Lung (tissue), 12 donors: ENCODE measurements around the gene DUSP2. TPM values are rescaled to one million over a fixed set of nuclear protein-coding genes. Genes with fewer than 3 reads are reported as not detected.

ENCODE experiments used
- ATAC-seq: fragments of 200-7000 bp; cut with Tn5 transposase; one replicate; pipeline ENCODE4 v1.9.1; 2020; ENCODE audit warnings: moderate number of reproducible peaks; ENCODE audit not compliant: insufficient read depth, low FRiP score
- DNase-seq, 3 donors: peaks; one replicate each; pipeline ENCODE4 v3.0.0-alpha.2; 2013 to 2017
- H3K27ac ChIP-seq, 2 donors: one replicate each; pipeline ENCODE4 v1.5.1; 2013; ENCODE audit warnings: mild to moderate bottlenecking in 2 of 2, moderate library complexity in 2 of 2, control low read depth in 1 of 2, inconsistent platforms in 1 of 2, low read depth in 1 of 2, low read length in 1 of 2
- H3K27me3 ChIP-seq, 3 donors: one replicate each; pipeline ENCODE4 v1.5.1; 2013; ENCODE audit warnings: low read length in 2 of 3; ENCODE audit not compliant: control insufficient read depth in 3 of 3, insufficient read depth in 3 of 3
- H3K36me3 ChIP-seq, 4 donors: one replicate each; pipeline ENCODE4 v1.5.1; 2013; ENCODE audit warnings: low read length in 4 of 4, mild to moderate bottlenecking in 1 of 4, moderate library complexity in 1 of 4; ENCODE audit not compliant: control insufficient read depth in 4 of 4, insufficient read depth in 4 of 4
- H3K4me1 ChIP-seq, 5 donors: one replicate each; pipeline ENCODE4 v1.5.1; 2013; ENCODE audit warnings: low read length in 5 of 5, mild to moderate bottlenecking in 2 of 5, moderate library complexity in 1 of 5; ENCODE audit not compliant: control insufficient read depth in 5 of 5, insufficient read depth in 5 of 5
- H3K4me3 ChIP-seq: one replicate; pipeline ENCODE4 v1.5.1; 2013; ENCODE audit warnings: mild to moderate bottlenecking, control low read depth, moderate library complexity
- H3K9ac ChIP-seq, 2 donors: one replicate each; pipeline ENCODE4 v1.5.1; 2013; ENCODE audit warnings: low read length in 2 of 2, control low read depth in 1 of 2; ENCODE audit not compliant: insufficient read depth in 1 of 2
- H3K9me3 ChIP-seq, 4 donors: one replicate each; pipeline ENCODE4 v1.5.1; 2013; ENCODE audit warnings: low read length in 3 of 4, mild to moderate bottlenecking in 1 of 4, moderate library complexity in 1 of 4; ENCODE audit not compliant: control insufficient read depth in 4 of 4, insufficient read depth in 3 of 4
- WGBS, 2 donors: extraction: QIAGEN DNeasy Blood & Tissue Kit; methylation state at CpG; one replicate each; pipeline ENCODE4 v1.1.7; 2013; 5-methylcytosine and 5-hydroxymethylcytosine counted together
- polyA plus RNA-seq, 2 donors: library from polyadenylated mRNA; stranded (reverse); fragments of 200-250 nt; gene quantifications; one replicate each; pipeline ENCODE4 v1.2.1, GENCODE V29; 2013
- total RNA-seq, 2 donors: library from RNA; depleted of rRNA in 1 of 2; stranded (reverse); fragments of >200 nt in 1 of 2; gene quantifications; one replicate each; pipeline ENCODE4 v1.2.1, GENCODE V29; 2014 to 2021
- TF ChIP-seq, protein P1 (sequence below): IDR thresholded peaks from 2 replicates; pipeline ENCODE4 v1.5.1; 2012; ENCODE audit warnings: mild to moderate bottlenecking; ENCODE audit errors: control extremely low read depth, extremely low read depth
- donor health status: control.
- donor health status: control.
- donor health status: Bipolar disorder and iron deficiency.
- donor health status: healthy.
- donor health status: DM: yes; HTN: yes; CAD: no.

DUSP2 gene
- total and polyA plus RNA-seq, 4 donors = 3.5 to 33.6 (median 5.8) TPM

DNA sequence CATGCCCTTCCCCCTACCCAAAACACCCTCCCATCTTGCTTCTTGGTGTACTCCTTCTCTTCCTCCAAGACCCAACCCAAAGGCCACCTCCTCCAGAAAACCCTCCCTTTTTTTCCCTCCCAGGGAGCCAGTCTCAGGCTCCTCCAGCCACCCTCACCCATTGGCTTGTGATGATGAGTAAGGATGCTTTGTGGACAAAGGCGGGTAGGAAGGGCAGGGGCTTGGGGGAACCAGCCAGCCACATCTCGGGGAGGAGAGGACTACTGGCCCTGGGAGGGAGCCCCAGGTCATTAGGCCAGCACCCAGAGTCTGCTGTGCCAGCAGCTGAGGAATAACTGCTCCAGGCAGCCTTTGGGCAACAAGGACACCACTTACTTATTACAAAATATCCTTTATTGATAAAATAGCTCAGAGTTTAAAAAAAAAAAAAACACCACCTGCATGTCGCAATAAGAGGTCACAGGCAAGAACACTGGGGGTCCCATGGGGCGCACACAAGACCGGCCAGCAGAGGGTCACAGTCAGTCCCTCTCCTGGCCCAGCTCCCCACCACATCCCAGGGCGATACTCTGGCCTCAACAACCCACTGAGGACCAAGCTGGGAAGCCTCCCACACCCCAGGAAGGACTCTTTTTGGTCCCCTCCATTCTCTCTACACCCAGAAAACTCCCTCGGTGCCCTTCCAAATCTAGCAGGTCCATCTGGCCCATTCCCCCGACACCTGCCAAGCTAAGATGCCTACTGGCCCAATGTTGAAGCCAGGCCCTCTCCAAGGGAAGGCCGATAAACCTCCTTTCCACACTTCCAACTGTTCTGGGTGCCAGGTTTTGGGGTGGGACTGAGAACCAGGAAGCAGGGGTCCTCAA is 32.5 kb downstream of the DUSP2 start:
- H3K4me3 ChIP-seq = no peak overlapping the region
- no peak overlapping the region for H3K27ac ChIP-seq
- WGBS, 2 donors = 92 to 94% methylated on average over 9 of the region's 9 CpGs
- ATAC-seq (no peak), DNase-seq (no peak)
- H3K9ac ChIP-seq = no peak overlapping the region
- TF ChIP-seq, protein P1, sequence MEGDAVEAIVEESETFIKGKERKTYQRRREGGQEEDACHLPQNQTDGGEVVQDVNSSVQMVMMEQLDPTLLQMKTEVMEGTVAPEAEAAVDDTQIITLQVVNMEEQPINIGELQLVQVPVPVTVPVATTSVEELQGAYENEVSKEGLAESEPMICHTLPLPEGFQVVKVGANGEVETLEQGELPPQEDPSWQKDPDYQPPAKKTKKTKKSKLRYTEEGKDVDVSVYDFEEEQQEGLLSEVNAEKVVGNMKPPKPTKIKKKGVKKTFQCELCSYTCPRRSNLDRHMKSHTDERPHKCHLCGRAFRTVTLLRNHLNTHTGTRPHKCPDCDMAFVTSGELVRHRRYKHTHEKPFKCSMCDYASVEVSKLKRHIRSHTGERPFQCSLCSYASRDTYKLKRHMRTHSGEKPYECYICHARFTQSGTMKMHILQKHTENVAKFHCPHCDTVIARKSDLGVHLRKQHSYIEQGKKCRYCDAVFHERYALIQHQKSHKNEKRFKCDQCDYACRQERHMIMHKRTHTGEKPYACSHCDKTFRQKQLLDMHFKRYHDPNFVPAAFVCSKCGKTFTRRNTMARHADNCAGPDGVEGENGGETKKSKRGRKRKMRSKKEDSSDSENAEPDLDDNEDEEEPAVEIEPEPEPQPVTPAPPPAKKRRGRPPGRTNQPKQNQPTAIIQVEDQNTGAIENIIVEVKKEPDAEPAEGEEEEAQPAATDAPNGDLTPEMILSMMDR = no peak
- peaks cover 0 to 18% (median 5%) of the 10 kb centered on the region in 3 donors for H3K27me3 ChIP-seq
- H3K4me1 ChIP-seq = peaks cover 0 to 18% (median 6%) of the 10 kb centered on the region in 5 donors
- H3K36me3 ChIP-seq = no peaks in the 10 kb centered on the region
- no peaks in the 10 kb centered on the region for H3K9me3 ChIP-seq

DNA sequence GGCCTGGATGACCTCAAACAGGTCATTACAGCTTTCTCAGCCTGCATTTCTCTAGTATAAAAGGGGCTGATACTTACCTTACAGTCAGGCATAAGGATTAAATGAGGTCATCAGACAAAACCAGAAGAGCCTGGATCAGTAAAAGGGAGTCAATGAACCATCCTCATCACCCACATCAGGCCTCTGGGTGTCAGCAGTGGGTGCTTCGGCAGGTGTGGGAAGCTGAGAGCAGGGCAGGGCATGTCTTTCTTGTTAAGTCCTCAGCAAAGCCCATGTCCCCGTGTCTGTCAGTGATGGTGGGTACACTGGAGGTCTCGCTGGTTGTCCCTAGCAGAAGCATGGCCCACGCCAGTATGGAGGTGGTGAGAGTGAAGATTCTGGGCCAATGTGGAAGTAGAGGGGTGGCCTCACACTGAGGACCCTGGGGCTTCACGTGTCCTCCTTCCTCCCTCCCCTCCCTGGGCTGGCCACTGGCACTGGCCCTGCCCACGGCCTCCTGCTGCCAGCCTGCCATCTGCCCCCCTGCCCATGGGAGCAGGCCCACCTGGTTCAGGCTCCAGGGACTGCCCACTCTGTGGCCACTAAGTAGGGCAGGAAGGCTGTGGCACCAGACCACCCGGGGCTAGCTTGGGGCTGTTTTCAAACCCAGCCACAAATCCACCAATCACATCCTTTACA is 33.3 kb downstream of the DUSP2 start:
- no peak overlapping the region for H3K4me3 ChIP-seq
- DNase-seq (no peak), ATAC-seq (no peak)
- WGBS, 2 donors = 81 to 96% methylated on average over 6 to 7 of the region's 7 CpGs
- H3K27me3 ChIP-seq = peaks cover 0 to 12% (median 0%) of the 10 kb centered on the region in 3 donors
- peaks cover 0 to 13% (median 6%) of the 10 kb centered on the region in 5 donors for H3K4me1 ChIP-seq
- no peaks in the 10 kb centered on the region for H3K36me3 ChIP-seq
- TF ChIP-seq, protein P1 = no peak
- H3K27ac ChIP-seq = no peak overlapping the region
- no peaks in the 10 kb centered on the region for H3K9me3 ChIP-seq
- H3K9ac ChIP-seq = no peak overlapping the region

DNA sequence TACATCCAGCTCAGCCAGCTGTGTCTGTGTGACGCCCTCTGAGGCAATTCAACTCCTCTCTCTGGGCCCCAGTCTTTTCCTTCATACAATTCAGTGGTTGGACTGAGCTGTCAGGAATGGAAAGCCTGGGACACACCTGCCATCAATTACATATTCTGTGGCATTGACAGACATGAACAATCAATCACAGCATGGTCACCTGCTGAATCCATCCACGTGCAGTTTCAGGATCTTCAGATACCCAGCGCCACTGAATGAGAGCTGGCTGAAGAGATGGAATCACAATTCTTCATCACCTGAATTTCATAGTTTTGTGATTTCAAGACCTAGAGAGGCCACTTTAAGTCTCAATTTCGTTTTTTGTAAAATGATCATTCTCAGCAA is 34.0 kb downstream of the DUSP2 start:
- Histone ChIP-seq H3K9ac (no peak overlapping the region), H3K27me3 (peaks cover 0 to 12% (median 0%) of the 10 kb centered on the region in 3 donors), H3K27ac (no peak overlapping the region), H3K9me3 (no peaks in the 10 kb centered on the region), H3K36me3 (no peaks in the 10 kb centered on the region), H3K4me1 (peaks cover 0 to 13% (median 6%) of the 10 kb centered on the region in 5 donors), H3K4me3 (no peak overlapping the region)
- DNase-seq (no peak), ATAC-seq (no peak)
- 80 to 91% methylated on average over 4 of the region's 4 CpGs for WGBS, 2 donors
- TF ChIP-seq, protein P1 = no peak
